Progenitor cell of endocrine pancreas (in vitro differentiated cells): Measurements from ENCODE around the gene TPPP3. TPM values are rescaled to one million over a fixed set of nuclear protein-coding genes. Genes with fewer than 3 reads are reported as not detected.
A peak's percentile ranks its signal among the peaks of the same experiment; 100 is the strongest.

Source experiments
- DNase-seq: peaks from one replicate; pipeline ENCODE4 v3.0.0; 2021; ENCODE audit warnings: low spot score; ENCODE audit not compliant: unreplicated experiment
- H3K27ac Mint-ChIP-seq: 2 replicates; pipeline ENCODE4 v1.8.0; 2021; ENCODE audit warnings: mild to moderate bottlenecking, moderate library complexity, mixed read lengths
- H3K27me3 Mint-ChIP-seq: 2 replicates; pipeline ENCODE4 v1.8.0; 2021; ENCODE audit warnings: mixed read lengths
- H3K36me3 Mint-ChIP-seq: 2 replicates; pipeline ENCODE4 v1.8.0; 2022; ENCODE audit warnings: mixed read lengths; ENCODE audit not compliant: insufficient read depth
- H3K4me1 Mint-ChIP-seq: 2 replicates; pipeline ENCODE4 v1.8.0; 2021; ENCODE audit warnings: low read depth, mixed read lengths
- H3K4me3 Mint-ChIP-seq: 2 replicates; pipeline ENCODE4 v1.8.0; 2021; ENCODE audit warnings: low read depth, mild to moderate bottlenecking, moderate library complexity, mixed read lengths
- H3K9me3 Mint-ChIP-seq: 2 replicates; pipeline ENCODE4 v1.8.0; 2021; ENCODE audit warnings: low read depth, mixed read lengths
- long read RNA-seq: library from polyadenylated mRNA; unstranded; transcript quantifications from one replicate; pipeline ENCODE4 v2.0.0, GENCODE V29; 2020
- total RNA-seq: library from RNA; stranded (reverse); gene quantifications from 2 replicates; pipeline ENCODE4 v1.2.1, GENCODE V29; 2021
- TF ChIP-seq, protein P1 (sequence below): fragments of 200-600 bp; sonication (generic); IDR thresholded peaks from one replicate; pipeline ENCODE4 v1.5.0; 2021; ENCODE audit warnings: antibody characterized with exemption, mild to moderate bottlenecking; ENCODE audit not compliant: unreplicated experiment

TPPP3 gene
- total RNA-seq, result 17.5 and 26.8 TPM in 2 replicates
- long read RNA-seq, transcript TPPP3-202 (4 exons, 1,058 nt), result major isoform, 6 of 6 reads
- long read RNA-seq, partial matches to known transcripts, result 0 of 6 reads
- long read RNA-seq, other reads (novel, unspliced or antisense), result 0 of 6 reads

DNA sequence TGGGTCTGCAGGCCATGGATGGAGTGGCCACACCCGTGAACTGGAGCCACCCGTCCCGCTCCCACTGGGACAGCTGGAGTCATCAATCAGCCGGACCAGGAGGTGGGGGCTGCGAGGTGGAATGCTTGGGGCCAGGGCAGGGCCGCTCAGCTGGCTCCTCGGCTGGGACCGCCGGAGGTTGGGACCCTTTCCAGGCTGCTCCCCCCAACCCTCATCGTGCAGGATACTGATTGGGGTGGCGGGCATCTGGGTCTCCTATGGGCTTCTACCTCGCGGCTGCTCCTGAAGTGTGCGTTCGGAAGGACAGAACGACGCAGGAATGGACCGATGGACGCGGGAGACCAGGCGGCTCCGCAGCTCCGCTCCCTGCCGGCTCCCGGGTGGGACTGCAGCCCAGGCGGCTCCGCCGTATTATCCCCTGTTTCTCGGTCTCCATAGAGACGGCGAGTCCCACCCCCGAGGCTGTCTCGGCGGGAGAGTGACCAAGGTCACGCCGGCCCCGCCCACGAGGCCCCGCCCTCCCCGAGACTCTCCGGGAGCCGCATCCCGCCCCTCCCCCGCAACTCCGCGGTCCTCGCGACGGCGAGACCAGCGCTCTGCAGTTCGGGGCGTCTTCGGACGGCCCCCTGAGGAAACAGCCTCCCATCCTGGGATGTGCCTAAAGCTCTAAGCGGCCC, at the start of gene TPPP3:
TSS of gene TPPP3 (minus strand) at position 388 of the 677 bp plus-strand sequence. CDS start 2,387 bp downstream, outside the sequence.
- DNase-seq, result peak; percentile 68
- Mint-ChIP-seq H3K36me3 (peaks cover 1% of the 10 kb centered on the region), H3K27ac (no peak within 1 kb of the TSS), H3K27me3 (peaks cover 26% of the 10 kb centered on the region), H3K9me3 (no peaks in the 10 kb centered on the region), H3K4me3 (peak within 1 kb of the TSS; percentile 58), H3K4me1 (peaks cover 16% of the 10 kb centered on the region)
- TF ChIP-seq, protein P1, sequence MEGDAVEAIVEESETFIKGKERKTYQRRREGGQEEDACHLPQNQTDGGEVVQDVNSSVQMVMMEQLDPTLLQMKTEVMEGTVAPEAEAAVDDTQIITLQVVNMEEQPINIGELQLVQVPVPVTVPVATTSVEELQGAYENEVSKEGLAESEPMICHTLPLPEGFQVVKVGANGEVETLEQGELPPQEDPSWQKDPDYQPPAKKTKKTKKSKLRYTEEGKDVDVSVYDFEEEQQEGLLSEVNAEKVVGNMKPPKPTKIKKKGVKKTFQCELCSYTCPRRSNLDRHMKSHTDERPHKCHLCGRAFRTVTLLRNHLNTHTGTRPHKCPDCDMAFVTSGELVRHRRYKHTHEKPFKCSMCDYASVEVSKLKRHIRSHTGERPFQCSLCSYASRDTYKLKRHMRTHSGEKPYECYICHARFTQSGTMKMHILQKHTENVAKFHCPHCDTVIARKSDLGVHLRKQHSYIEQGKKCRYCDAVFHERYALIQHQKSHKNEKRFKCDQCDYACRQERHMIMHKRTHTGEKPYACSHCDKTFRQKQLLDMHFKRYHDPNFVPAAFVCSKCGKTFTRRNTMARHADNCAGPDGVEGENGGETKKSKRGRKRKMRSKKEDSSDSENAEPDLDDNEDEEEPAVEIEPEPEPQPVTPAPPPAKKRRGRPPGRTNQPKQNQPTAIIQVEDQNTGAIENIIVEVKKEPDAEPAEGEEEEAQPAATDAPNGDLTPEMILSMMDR, result peak; percentile 76

DNA sequence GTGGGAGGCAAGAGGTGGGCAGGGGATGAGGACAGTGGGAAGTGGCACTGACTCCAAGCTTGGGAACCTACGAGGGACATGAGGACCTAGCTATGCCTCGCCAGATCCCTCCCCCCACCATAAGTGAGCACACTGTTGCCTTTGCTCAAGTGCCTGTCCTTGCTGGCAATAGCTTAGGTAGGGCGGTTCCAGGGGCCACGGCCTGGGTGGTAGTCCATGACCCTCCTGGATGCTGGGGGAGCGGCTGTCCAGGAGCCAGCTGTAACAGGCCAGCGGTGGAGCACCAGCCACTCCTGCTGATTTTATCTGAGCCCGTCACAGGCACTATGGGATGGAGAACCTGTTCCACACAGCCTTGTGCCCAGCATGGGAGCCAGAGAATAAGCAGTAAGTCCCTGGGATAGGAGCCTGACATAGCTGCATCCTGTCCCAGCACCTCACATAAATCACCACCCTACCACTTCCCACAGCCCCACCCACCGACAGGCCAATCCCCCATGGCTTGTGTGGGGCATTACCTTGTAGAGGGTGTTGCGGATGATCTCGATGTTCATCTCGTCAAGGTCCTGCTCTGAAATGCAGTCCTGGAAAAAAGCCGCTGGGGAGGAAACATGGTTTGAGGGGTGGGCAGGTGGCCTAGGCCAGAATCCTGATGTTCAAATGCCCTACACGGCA, 49.4 kb upstream of the TPPP3 start:
- Mint-ChIP-seq H3K27ac (no peak overlapping the region), H3K27me3 (no peaks in the 10 kb centered on the region), H3K9me3 (no peaks in the 10 kb centered on the region), H3K36me3 (peaks cover 1% of the 10 kb centered on the region), H3K4me1 (no peaks in the 10 kb centered on the region), H3K4me3 (no peak overlapping the region)
- TF ChIP-seq, protein P1, result no peak
- DNase-seq, result no peak

DNA sequence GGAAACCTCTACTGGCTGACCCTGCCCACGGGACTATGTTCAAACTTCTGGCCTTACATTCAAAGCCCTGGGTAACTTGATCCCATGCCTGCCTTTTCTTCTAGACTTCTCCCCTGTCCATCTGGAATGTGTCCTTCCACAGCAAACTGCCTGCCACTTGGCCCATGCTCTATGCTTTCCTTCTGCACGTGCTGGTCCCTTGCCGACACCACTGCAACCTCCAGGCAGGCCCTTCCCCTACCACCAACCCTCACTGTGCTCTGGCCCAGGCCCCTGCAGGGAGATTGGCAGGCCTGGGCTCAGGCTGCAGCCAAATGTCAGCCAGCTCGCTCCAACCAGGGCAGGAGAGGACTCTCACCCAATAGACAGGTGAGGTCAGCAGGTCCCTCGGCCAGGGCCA, 48.6 kb upstream of the TPPP3 start:
- H3K4me1 Mint-ChIP-seq, result no peaks in the 10 kb centered on the region
- peak overlapping the region; percentile 69 for H3K27ac Mint-ChIP-seq
- H3K27me3 Mint-ChIP-seq, result no peaks in the 10 kb centered on the region

DNA sequence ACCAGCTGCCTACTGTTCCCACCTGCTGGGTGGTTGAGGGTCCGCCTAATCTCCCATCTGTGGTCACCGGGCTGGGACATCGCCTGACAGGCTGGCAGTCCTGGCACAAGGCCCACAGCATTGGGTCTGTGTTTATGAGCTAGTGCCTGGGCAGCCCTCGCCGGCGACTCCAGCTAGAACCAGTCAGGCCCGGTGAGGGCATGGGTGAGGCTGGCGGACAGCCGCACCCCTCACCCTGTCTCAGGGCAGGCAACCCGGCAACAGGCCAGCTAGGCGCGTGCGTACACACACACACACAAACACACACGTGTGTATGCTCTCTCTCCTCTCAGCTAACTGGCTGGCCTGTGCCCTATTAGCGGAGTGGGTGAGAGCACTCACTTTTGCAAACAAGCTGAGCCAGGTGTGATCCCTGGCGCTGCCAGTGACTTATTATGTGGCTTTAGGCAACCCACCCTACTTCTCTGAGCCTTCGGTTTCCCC, 48.0 kb upstream of the TPPP3 start:
- no peak for DNase-seq
- TF ChIP-seq, protein P1, result no peak
- H3K36me3 Mint-ChIP-seq, result peaks cover 3% of the 10 kb centered on the region
- H3K9me3 Mint-ChIP-seq, result no peaks in the 10 kb centered on the region
- H3K4me1 Mint-ChIP-seq, result no peaks in the 10 kb centered on the region
- H3K27me3 Mint-ChIP-seq, result no peaks in the 10 kb centered on the region
- H3K27ac Mint-ChIP-seq, result peak overlapping the region; percentile 69
- H3K4me3 Mint-ChIP-seq, result no peak overlapping the region

More for the DNA sequence above, 48.6 kb upstream of the TPPP3 start:
- Mint-ChIP-seq H3K4me3 (no peak overlapping the region), H3K36me3 (peaks cover 2% of the 10 kb centered on the region), H3K9me3 (no peaks in the 10 kb centered on the region)
- no peak for DNase-seq
- TF ChIP-seq, protein P1, result no peak

DNA sequence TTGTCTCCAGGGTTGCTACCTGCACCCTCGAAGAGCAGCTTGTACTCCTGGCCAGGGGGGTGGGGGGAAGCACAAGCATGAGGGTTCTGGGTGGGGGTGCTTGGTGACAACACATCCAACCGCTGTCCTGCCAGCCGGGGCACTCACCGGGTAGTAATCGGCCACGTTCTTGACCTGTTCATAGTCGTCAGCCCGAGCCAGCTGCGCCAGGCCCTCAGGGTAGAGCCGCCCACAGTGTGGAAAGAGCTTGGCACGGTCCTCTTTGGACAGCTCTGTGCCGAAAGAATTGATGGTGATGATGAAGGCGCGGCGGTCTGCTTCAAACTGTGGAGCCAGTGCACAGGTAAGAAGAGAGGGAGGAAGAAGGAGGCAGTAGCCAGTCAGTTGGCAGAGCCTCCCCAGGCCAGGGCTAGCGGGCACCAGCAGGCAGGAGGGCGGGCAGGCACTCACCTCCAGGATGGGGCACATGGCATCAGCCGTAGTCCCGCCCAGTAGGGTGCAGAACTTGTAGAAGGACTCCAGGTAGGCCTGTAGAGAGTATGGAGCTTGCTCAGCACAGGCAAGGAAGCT, 45.6 kb upstream of the TPPP3 start:
- Mint-ChIP-seq H3K9me3 (no peaks in the 10 kb centered on the region), H3K4me1 (peaks cover 4% of the 10 kb centered on the region), H3K4me3 (no peak overlapping the region), H3K27ac (no peak overlapping the region), H3K36me3 (peaks cover 3% of the 10 kb centered on the region), H3K27me3 (no peaks in the 10 kb centered on the region)
- TF ChIP-seq, protein P1, result no peak
- DNase-seq, result no peak
